Stimulated activated CD4-positive, alpha-beta T cell treated with anti-CD3 and anti-CD28 coated beads, Interleukin-12 subunit alpha, Interleukin-12 subunit beta, amount 100 ng/mL, for 24 hours (primary cell): Measurements from ENCODE around the gene FMNL1.
"Not testable (repeated sequence)": the region's sequence is repeated elsewhere in the genome, so short reads cannot be mapped to it uniquely, and the experiment has no call there.

Source experiments
- DNase-seq, 2 experiments: peaks; one replicate each; pipeline ENCODE4 v3.0.0-alpha.2; 2020; ENCODE audit warnings: low read depth in 2 of 2

FMNL1 gene

DNA sequence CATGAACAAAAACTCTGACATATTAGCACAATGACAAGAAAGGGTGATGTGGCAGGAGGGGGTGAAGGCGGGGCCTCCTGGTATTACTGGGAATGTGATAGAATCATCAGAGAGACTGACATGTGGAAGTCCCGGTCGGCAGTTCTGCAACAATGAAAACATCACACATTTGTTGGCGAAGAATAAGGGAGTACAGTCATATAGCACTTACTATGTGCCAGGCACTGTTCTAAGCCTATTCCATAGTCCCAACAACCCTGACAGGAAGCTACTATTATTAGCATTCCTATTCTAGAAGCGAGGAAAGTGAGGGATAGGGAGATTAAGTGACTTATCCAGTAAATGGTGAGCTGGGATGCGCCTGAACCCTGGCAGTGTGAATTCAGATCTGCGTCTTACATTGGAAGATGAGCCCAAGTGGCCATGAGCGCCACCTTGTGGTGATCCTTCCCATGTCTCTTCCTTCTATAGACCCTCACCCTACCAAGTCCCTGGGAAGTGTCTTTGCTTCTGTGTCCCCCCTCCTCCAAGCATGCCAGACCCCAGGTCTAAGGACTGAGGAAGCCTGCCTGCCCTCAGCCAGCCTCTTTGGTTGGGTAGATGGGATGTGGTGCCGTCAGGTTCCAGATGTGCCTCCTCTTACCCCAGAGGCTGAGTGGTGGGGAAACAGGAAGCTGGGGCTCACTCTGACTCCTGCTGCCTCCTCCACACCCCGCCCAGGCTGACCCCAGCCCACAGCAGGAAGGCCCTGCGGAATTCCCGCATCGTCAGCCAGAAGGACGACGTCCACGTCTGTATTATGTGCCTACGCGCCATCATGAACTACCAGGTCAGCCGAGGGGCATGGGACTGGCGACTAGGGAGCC, 14.0 kb downstream of the FMNL1 start:
- DNase-seq: peak in 1 of 2 experiments; percentile 73

DNA sequence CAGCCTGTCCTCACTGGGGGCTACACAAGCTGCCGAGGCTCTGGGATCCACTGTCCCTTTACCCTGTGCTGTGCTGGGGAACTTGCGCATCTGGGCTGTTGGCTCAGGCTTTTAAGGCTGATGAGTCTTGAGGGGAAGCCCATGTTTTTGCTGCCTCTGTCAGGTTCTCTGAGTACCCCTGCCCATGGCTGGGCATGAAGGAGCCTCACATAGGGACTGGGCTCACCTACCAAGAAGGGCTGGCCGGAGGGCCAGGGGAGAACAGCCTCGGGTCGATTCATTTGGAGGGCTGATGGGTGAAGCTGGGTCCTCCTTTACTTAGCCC, 14.6 kb downstream of the FMNL1 start:
- no peak for DNase-seq

DNA sequence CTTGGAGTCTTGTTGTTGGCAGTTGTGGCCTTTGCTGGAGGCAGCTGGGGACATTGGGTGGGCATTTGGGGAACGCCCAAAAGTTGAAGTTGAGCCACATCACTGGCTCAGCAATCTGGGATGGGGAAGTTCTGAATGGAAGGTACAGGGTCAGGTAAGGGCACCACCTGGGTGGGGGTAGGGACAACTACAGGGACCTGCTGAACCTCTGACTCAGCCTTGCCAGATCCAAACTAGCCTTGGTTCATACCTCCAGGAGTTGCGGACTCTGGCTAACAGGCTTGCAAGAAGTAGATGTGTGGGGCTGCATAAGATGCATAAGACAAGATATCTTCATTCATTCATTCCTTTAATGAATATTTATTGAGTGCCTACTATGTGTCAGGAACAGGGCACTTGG, 16.0 kb downstream of the FMNL1 start:
- no peak for DNase-seq

DNA sequence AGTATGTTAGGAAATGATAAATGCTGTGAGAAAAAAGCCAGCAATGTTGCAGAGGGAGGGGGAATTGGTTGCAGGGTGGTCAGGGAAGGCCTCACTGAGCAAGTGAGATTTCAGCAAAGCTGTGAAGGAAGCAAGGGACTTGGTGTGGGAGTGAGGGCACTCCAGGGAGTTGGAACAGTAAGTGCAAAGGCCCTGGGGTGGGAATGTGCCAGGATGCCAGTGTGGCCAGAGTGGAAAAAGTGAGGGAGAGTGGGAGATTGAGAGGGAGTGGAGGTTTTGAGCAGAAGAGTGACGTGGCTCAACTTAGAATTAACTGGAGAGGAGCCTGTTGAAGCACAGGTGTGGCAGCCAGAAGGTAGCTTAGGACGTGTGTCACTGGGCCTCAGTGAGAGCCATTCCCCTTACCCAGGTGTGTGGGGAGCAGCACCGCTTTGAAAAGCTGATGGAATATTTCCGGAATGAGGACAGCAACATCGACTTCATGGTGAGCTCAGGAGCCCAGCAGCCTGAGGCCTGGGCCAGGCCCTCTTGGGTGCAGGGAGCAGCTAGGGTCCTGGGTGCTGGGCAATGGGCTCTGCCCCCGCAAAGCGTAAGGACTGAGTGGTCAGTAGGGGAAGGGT, 16.6 kb downstream of the FMNL1 start:
- no peak for DNase-seq

DNA sequence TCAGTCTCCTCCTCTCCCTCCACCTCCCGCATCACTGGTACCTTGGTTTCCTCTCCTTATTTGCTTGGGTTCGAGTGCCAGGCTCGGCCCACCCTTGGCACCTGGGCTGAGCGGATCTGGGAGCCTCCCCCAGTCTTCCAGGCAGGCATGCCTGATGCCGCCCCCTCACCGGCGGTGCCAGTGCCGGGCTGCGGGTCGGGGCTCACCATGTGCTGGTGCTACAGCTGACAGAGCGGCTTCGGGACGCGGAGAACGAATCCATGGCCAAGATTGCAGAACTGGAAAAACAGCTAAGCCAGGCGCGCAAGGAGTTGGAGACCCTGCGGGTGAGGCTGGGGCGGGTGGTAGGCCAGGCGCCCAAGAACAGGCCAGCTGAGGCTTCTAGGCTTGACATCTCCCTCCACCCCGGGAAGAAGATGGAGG, 19.2 kb downstream of the FMNL1 start:
- DNase-seq: no peak

DNA sequence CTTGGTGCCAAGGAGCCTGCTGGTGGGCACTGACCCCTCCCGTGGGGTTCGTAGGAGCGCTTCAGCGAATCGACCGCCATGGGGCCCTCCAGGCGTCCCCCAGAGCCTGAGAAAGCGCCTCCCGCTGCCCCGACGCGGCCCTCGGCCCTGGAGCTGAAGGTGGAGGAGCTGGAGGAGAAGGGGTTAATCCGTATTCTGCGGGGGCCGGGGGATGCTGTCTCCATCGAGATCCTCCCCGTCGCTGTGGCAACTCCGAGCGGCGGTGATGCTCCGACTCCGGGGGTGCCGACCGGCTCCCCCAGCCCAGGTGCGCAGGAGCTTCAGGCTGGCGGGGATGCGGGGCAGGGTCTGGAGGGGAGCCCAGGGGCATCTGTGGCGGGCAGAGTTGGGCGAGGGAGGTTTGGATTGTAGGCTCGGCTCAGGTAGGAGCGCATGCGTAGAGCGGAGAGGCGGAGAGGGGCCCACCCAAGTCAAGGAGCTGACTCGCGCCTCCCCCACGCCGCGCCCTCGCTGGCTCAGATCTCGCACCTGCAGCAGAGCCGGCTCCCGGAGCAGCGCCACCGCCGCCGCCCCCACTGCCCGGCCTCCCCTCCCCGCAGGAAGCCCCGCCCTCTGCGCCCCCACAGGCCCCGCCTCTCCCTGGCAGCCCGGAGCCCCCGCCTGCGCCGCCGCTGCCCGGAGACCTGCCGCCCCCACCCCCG, 19.8 kb downstream of the FMNL1 start:
- no peak for DNase-seq

DNA sequence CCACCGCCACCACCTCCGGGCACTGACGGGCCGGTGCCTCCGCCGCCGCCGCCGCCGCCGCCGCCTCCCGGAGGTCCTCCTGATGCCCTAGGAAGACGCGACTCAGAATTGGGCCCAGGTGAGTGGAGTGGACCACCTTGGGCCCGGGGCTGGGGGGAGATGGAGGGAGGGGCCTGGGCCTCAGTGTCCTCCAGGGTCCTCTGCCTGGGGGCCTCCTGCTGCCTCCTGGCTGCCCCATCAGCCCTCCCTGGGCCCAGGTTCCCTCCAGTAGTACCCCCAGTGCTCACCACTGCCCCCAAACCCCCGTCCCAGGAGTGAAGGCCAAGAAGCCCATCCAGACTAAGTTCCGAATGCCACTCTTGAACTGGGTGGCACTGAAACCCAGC, 20.3 kb downstream of the FMNL1 start:
- DNase-seq: no peak

DNA sequence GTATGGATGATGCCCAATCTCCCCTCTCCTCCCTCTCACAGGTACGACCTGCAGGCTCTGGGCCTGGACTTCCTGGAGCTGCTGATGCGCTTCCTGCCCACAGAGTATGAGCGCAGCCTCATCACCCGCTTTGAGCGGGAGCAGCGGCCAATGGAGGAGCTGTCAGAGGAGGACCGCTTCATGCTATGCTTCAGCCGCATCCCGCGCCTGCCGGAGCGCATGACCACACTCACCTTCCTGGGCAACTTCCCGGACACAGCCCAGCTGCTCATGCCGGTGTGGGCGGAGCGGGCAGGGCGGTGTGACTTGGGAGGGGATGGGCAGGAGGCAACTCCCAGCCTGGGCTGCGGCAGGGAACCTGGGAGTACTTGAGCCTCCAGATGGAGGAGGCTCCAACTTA, 22.1 kb downstream of the FMNL1 start:
- DNase-seq: no peak

DNA sequence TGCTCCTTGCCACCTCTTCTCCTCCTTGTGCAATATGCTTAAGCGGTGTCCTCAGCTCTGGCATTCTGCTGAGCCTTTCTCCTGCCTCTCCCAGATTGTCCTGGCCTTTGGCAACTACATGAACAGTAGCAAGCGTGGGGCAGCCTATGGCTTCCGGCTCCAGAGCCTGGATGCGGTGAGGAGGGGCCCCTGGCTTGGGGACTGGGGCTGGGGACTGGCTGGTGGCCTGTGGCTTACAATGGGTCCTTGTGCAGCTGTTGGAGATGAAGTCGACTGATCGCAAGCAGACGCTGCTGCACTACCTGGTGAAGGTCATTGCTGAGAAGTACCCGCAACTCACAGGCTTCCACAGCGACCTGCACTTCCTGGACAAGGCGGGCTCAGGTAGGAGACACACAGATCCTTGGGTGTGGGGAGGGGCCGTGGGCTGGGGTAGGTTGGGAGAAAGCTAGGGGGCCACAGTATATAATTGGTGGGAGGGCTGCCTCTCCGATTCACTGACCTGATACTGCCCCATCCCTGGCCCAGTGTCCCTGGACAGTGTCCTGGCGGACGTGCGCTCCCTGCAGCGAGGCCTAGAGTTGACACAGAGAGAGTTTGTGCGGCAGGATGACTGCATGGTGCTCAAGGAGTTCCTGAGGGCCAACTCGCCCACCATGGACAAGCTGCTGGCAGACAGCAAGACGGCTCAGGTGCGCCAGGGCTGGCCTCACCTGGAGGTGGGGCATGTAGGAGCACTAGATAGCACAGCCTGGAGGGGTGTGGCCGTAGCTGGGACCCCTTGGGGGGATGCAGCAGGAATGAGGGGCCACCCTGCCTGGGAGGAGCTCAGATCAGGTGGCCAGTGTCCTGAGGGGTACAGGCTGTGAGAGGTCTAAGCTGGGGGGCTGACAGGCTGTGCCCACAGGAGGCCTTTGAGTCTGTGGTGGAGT, 23.3 kb downstream of the FMNL1 start:
- no peak for DNase-seq

DNA sequence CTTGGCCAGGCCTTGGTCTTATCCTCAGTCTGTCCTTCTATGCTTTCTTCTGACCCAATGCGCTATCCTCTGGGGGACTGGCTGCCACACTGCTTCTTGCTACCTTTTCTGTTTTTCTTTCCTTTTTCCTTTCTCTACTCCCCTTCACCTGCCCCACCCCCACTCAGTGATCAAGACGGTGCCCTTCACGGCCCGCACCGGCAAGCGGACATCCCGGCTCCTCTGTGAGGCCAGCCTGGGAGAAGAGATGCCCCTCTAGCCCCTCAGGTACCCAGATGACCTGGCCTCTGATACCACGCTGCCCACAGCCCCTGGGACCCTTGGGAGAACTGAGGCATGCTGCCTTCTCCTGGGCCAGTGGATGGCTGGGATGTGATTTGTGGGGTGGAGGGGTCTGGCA, 24.7 kb downstream of the FMNL1 start:
- DNase-seq: no peak

DNA sequence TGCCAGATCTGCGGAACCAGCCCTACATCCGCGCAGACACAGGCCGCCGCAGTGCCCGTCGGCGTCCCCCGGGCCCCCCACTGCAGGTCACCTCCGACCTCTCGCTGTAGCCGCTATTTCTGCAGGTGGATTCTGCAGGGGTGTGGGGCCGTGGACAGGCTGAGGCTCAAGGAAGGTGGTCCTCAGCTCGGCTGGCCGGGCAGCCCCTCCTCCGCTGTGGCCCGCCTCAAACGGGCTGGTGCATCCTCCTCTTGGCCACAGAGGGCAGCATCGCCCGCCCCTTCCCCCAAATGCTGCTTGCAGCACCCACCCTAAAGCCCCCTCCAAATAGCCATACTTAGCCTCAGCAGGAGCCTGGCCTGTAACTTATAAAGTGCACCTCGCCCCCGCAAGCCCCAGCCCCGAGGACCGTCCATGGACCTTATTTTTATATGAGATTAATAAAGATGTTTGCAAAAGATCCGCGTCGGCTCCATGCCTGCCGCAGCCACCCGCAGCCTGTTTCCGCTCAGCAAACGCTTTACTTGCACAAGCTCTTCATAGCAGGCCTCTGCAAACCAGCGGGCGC, 25.3 kb downstream of the FMNL1 start:
- no peak for DNase-seq

DNA sequence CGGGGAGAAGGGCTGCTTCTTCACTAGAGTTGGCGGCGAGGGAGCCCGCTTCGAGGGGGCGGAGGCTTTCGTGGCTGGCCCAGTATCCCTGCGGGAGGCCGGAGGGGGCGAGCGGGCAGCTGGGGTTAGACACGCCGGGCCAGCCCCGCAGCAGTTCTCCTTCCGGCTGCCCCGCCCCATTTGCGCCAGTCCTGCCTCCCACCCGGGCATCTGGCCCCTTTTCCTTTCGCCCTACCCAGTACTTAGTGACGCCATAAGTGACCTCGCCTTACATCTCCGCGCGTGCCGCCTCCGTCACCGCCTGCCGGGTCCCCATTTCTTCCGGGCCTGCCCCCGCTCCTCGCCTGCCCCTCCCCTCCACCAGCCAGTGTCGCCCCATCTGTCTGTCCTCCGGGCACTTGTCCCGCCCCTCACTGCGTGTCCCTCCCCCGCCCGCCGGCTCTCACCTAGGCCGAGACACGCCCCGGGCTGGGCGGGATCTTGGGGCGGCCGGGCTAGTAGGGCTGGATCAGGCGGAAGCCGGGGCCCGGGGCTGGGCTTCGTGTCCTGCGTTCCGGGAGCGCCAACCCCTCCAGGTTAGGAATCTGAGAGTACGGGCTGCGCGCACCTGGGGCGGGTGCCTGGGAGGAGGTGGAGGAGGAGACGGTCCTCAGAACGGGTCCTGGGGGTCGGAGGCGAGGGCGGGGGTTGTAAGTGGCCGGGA, 25.9 kb downstream of the FMNL1 start:
- DNase-seq: peak; percentile 91 to 99

DNA sequence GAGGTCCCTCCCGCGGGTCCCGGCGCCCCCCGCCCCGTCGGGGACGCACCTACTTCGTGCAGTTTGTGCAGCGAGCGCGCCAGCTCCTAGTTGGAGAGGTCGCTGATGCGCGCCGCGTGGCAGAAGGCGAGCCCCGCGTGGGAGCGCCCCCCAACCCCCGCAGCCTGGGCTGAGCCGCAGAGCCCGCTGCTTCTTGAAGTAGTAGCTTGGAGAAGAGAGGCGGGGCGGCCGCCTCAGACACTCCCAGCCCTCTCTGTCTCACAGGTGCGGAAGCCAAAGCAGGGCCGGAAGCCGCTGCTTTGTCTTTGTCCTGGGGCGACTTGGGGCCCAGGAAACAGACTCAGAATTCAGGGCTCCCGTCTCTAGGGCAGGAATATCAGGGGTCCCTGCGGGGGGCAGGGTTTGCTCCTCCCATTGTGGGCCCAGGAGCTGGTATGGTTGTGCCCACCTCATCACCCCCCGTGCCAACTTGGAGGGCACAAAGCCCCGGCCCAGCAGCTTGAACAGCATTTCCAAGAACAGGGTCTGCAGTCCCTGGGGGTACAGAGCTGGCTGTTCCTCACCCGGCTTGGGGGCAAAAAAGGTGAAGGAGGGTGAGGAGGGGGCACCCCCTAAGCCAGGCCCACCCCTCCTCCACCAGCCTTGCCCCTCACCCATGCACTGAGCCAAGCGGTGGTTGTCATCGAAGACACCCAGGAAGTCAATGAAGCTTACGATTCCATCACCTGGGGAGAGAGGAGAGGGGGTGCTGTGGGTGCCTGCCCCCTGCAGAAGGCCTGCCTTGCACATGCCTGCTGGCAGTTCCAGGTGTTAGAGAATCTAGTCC, 26.7 kb downstream of the FMNL1 start:
- DNase-seq: peak; percentile 51 to 59

DNA sequence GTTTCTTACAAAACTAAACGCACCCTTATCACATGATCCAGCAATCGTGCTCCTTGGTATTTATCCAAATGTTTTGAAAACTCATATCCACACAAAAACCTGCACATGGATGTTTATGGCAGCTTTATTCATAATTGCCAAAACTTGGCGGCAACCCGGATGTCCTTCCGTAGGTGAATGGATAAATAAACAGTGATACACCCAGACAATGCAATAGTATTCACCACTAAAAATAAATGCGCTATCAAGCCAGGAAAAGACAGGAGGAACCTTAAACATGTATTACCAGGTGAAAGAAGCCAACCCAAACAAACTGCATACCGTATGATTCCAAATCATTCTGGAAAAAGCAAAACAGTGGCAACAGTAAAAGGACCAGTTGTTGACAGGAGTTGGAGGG, 30.2 kb downstream of the FMNL1 start:
- DNase-seq: no peak

DNA sequence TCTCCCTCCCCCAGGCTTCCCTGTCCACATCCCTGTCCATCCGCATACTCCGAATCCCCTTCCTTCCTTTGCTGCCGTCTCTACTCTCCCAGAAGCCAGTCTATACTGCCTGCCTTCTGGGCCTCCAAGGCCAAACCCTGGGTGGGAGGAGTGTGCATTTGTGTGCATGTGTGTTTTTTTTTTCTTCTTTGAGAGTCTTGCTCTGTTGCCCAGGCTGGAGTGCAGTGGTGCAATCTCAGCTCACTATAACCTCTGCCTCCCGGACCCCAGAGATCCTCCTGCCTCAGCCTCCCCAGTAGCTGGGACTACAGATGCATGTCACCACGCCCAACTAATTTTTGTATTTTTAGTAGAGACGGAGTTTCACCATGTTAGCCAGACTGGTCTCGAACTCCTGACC, 31.6 kb downstream of the FMNL1 start:
- DNase-seq: not testable (repeated sequence)

DNA sequence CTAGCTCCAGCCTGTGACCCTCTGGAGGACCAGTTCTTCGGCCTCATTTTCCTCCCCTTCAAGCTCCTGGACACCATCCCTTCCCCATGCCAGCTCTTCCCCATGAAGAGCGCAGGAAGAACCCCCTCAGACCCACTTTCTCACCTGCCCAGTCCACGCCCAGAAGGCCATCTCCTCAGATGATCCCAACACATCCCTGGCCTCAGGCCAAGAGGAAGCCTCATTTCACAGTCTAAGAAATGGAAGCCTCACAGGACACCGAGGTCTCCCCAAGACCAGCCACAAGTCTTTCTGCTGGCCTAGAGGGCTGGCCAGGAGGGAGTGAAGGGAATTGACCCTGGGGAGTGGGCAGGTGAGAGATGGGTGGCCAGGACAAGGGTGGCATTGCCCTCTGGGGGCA, 32.2 kb downstream of the FMNL1 start:
- no peak for DNase-seq

DNA sequence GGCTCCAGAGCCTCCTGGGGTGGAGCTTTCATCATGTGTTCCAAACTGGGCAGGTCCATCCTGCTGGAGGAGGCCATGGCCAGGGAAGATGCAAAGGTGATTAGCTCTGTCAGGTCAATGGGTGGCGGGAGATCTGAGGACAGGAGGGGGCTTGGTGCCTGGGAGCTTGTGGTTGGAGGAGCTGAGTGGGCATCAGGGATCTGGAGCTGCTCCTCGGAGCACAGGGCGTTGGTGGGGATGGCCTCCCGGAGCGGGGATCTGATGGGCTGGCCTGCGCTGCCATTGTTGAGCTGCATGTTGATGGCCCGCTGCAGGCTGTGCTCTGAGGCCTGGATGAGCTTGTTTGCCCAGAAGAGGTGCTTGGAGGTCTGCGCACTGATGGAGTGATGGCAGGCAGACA, 33.7 kb downstream of the FMNL1 start:
- DNase-seq: no peak

DNA sequence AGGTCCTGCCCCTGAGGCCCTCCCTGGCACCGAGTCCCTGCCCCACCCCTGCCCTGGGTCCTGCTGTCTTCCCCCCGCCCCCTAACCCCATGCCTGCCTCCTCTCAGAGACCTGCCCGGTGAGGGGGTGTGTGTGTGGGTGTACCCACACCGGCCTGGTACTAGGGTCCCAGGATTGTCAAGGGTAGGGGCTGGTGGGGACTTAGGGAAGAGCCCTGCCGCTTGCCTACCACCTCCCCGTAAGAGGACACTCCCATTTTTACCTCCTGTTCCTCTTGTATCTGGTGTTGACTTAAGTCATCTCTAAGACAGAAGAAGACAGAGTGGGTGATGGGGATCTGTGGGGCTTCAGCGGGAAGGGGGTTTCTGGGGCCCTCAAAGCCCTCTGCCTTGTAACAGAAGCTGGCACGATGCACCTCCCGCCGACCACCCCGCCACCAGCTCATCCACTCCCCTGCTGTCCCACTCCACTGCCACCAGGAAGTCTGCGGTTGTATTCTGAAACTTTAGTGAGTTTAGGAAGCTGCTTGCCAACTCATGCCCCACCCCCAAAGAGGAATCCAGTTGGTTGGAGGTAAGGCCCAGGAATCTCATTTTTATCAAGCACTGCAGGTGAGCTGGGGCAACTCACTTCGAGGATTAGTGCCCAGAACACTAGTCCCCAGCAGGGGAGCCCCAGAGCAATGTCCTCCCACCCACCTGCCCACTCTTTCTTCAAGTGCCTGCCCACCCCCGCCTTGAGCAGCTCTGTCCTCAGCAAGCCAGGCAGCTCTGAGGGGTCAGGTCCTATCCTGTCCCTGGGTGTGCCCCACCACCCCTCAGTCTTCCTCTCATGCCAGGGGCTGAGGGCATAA, 34.7 kb downstream of the FMNL1 start:
- no peak for DNase-seq

DNA sequence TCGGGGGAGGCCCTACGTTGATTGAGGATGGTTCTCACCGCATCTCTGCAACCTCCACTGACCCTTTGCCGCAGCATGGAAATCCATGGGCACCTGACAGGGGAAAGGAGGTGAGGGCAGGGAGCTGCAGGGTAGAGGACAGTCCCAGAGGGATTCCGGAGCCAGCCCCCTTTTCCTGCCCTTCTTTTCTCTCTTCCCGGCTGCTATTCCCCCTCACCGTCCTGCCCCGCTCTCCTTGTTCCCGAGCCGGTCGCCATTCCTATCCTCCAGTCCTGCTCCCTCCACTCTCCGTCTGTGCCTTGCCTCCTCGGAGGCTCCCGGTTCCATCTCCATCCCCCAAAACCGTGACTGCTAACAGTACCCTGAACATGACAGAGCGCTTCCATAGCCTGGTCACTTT, 35.4 kb downstream of the FMNL1 start:
- DNase-seq: no peak
